ENCODE measurements around the gene KIAA0586.

The KIAA0586 gene

DNA sequence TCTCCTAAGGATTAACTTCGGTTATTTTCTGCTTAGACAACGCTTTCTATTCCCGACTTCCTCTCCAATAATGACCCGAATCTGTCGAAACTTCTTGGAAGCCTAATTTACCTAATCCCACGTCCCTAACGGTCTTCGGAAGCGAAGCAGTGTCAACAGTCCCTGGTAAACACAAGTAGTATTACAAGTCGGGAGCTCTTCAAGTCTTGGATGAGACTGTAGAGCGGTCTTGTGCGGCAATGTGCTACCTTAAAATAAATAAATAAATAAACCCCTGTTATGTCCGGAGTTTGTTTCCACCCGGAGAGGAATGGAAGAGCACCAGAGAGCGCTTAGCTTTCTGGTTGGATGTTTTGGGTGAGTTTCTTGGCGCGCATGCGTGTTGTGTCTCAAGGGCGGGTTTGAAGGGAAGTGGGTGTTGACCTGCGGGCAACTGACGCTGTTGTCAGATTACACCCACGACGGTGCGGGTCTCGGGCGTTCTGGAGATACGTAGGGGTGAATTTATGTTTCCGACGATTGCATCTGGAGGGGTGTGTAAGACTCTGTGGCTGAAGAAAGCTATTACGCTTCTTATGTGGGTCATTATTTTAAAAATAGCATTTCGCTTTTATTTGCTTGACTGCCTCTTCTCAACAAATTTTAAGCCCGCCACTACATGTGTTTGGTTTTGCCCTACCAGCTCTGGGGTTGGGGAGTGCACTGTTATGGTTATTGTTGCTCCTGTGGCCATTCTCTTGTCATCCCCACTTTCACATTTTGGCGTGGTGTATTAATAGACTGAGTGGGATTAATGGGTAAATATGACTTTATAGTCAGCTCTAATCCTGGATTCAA lies at the start of gene KIAA0586, which contains the start of gene TIMM9:
KIAA0586 (plus strand) TSS at position 439 of the 837 bp plus-strand sequence. CDS start 546 bp downstream, outside the sequence.
TIMM9 (minus strand) TSS at position 251 of the 837 bp plus-strand sequence. CDS start 15,586 bp downstream, outside the sequence.
- POLR2A ChIA-PET = interaction anchor here (1.0 kb wide), 1 partner anchor 129 kb away, joined by 3 read pairs; the partner anchor contains the start of gene ARID4A
- TF ChIP-seq, protein P1, sequence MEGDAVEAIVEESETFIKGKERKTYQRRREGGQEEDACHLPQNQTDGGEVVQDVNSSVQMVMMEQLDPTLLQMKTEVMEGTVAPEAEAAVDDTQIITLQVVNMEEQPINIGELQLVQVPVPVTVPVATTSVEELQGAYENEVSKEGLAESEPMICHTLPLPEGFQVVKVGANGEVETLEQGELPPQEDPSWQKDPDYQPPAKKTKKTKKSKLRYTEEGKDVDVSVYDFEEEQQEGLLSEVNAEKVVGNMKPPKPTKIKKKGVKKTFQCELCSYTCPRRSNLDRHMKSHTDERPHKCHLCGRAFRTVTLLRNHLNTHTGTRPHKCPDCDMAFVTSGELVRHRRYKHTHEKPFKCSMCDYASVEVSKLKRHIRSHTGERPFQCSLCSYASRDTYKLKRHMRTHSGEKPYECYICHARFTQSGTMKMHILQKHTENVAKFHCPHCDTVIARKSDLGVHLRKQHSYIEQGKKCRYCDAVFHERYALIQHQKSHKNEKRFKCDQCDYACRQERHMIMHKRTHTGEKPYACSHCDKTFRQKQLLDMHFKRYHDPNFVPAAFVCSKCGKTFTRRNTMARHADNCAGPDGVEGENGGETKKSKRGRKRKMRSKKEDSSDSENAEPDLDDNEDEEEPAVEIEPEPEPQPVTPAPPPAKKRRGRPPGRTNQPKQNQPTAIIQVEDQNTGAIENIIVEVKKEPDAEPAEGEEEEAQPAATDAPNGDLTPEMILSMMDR (IDR thresholded peaks at IDR 0.05; ENCODE audit: control extremely low read depth, extremely low read depth, low read depth, missing control alignments) = no peak
- CTCF ChIA-PET = interaction anchor here (0.6 to 1.5 kb wide), 4 partner anchors 28 to 628 kb away, joined by 3 to 4 read pairs (median 4); no protein-coding TSS in a partner anchor
- DNase-seq (ENCODE audit: extremely low spot score) = peak; percentile 94

DNA sequence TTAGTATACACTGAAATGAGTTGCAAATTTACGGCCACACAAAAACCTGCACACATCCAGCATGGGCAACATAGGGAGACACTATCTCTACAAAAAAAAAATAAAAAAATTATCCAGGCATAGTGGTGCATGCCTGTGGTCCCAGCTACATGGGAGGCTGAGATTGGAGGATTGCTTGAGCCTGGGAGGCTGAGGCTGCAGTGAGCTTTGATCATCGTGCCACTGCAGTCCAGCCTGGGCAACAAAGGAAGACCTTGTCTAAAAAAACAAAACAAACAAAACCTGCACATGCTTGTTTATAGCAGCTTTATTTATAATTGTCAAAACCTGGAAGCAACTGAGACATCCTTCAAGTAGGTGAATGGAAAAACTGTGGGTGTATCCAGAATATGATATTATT lies 36.7 kb upstream of the KIAA0586 start:
- ChIA-PET POLR2A (no interaction called here), CTCF (interaction anchor here (0.8 kb wide), 1 partner anchor 11 kb away, joined by 3 read pairs; no protein-coding TSS in a partner anchor)
- no peak for DNase-seq (ENCODE audit: extremely low spot score)
- TF ChIP-seq, protein P1 (IDR thresholded peaks at IDR 0.05; ENCODE audit: control extremely low read depth, extremely low read depth, low read depth, missing control alignments) = no peak

DNA sequence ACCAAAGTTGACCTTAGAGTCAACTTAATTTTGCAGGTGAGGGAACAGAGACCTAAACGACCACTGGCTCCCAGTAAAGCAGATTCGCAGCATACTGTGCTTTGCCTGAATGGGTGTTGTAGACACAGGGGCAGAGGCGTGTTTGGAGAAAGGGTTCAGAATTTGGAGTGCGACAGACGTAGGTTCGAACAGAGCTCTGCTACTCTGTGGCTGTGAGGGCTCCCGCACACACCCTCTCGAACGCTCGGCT lies 32.0 kb upstream of the KIAA0586 start:
- CTCF ChIA-PET = interaction anchor here (0.8 to 5.7 kb wide), 20 partner anchors 9 to 286 kb away, joined by 3 to 33 read pairs (median 6); partner anchors contain the start of gene ARID4A

DNA sequence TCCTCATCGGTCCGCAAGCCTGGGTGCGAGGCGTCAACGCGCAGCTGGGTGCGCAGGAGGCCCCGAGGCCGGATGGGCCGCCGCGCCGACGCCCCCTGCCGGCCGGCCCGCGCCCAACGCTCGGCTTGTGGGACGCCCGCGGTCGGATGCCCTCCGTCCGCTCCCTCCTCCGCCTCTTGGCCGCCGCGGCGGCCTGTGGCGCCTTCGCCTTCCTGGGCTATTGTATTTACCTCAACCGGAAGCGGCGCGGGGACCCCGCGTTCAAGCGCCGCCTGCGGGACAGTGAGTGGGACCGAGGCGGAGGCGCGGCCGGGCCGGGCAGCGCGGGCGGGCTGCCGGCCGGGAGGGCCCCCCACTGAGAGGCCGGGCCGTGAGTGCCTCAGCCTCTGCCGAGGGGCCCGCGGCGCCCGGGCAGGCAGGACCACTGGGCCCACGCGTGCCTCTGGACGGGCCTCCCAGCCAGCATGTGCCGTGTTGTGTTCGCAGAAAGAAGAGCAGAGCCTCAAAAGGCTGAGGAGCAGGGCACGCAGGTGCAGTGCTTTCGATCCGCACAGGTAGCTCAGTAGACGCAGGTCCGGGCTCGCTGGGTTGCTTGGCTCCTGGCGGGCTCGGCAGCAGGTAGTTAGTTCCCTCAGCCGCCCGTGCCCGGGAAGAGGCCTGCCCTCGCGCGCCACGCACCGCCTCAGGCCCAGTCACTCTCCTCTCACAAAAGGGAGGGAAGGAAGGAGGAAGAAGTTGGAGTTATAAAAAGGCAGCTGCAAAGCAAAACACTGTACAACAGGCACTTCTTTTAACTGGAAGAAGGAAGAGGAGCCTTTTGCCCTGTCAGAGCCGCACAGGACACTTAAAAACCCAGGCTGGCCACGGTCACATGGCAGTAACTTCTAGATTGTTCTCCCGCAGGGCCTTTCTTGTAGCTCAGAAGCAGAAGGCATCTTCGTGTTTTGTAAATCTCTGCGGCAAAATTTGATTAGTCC lies 31.4 kb upstream of the KIAA0586 start, which contains the start of gene TOMM20L:
TOMM20L (plus strand) TSS at position 119 of the 977 bp plus-strand sequence; CDS start at position 147, 28 bp downstream.
- ChIA-PET POLR2A (no interaction called here), CTCF (interaction anchor here (0.8 to 5.7 kb wide), 25 partner anchors 9 to 287 kb away, joined by 3 to 33 read pairs (median 4); partner anchors contain the start of gene ARID4A)
- TF ChIP-seq, protein P1 (IDR thresholded peaks at IDR 0.05; ENCODE audit: control extremely low read depth, extremely low read depth, low read depth, missing control alignments) = peak; percentile 86
- DNase-seq (ENCODE audit: extremely low spot score) = peak; percentile 90

More for the DNA sequence above, 32.0 kb upstream of the KIAA0586 start:
- TF ChIP-seq, protein P1 (IDR thresholded peaks at IDR 0.05; ENCODE audit: control extremely low read depth, extremely low read depth, low read depth, missing control alignments) = no peak
- DNase-seq (ENCODE audit: extremely low spot score) = no peak
- POLR2A ChIA-PET = no interaction called here

DNA sequence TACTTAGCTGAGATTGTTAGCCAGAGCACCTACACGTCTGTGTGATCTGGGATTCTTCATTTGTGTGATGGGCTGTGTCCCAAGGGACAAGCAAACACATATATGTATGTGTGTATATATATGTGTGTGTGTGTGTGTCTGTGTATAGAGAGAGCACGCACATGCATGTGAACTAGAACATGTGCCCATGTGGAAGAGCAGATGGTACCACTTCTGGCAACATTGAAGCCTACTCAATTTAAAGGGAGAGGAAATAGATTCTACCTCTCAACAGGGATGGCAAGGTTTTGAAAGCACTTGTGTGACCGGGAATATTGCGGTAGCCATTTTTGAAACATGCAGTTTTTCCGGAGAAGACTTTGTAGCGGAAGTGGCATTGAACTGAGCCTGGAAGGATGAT lies 30.4 kb upstream of the KIAA0586 start:
- ChIA-PET POLR2A (no interaction called here), CTCF (interaction anchor here (1.0 to 5.7 kb wide), 10 partner anchors 10 to 286 kb away, joined by 3 to 33 read pairs (median 10); no protein-coding TSS in a partner anchor)
- DNase-seq (ENCODE audit: extremely low spot score) = no peak
- TF ChIP-seq, protein P1 (IDR thresholded peaks at IDR 0.05; ENCODE audit: control extremely low read depth, extremely low read depth, low read depth, missing control alignments) = no peak

DNA sequence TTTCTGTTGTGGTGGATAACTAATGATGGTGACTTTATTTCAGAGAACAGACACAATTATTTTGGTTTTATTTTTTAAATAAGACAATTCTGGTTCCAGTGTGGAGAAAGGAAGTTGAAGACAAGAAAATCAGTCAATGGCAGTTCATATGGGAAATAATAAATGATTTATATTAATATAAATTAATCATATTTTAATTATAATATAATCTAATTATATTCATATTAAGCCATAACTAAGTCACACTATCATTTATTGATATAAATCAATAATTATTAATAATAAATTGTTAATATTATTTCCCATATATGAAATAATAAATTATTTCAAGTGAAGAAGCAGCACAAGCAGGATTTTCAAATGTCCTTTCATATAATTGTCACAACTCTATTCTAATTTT lies 29.0 kb upstream of the KIAA0586 start:
- POLR2A ChIA-PET = no interaction called here
- CTCF ChIA-PET = interaction anchor here (5.7 kb wide), 1 partner anchor 26 kb away, joined by 33 read pairs; no protein-coding TSS in a partner anchor
- DNase-seq (ENCODE audit: extremely low spot score) = no peak
- TF ChIP-seq, protein P1 (IDR thresholded peaks at IDR 0.05; ENCODE audit: control extremely low read depth, extremely low read depth, low read depth, missing control alignments) = no peak

Data from GM10248 (cell line).